CD4-positive, alpha-beta T cell treated with Interleukin-1 beta for 1 hour (primary cell): ENCODE results near the gene UPF3A.
"Not testable (repeated sequence)": the region's sequence is repeated elsewhere in the genome, so short reads cannot be mapped to it uniquely, and the experiment has no call there.

Experiments
- DNase-seq, 2 donors: peaks; one replicate each; pipeline ENCODE4 v3.0.0-alpha.2; 2020 to 2022

The UPF3A gene

DNA sequence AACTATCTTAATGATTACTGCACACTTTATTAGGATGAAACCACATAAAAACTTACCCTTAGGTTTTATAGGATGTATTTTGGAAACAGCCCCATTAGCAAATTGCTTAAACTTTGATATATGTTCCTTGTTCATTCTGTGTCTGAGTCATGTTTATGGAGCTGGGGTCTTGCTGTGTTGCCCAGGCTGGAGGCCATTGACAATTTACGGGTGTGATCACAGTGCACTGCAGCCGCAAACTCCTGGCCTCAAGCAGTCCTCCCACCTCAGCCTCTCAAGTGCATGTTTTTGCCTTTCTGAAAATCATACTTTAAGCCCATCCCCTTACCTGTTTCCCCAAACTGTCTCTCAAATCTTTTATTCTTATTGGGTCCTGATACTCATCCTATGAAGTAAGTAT is 27.7 kb downstream of the UPF3A start:
- DNase-seq: no peak

- DNase-seq: no peak
Measured at GRCh38 chr13:114309806-114310410, 28.5 kb downstream of the UPF3A start.

DNA sequence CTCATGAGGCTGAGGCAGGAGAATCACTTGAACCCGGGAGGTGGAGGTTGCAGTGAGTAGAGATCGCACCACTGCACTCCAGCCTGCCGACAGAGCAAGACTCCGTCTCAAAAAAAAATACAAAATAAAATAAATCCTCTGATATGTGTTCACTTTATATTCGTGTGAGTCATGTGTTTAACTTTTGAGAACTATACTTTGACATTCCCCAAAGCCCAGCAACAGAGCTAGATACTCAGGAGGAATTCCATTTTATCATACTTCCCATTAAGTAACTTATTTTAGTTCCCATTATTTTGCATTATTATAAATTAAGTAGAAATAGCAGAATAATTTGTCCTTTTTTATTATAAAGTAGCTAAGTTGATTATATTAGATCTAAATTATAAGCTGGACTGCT is 29.6 kb downstream of the UPF3A start:
- no peak for DNase-seq

GRCh38 chr13:114311387-114311786 is 30.0 kb downstream of the UPF3A start:
- DNase-seq: no peak

GRCh38 chr13:114311908-114312307 is 30.5 kb downstream of the UPF3A start:
- no peak for DNase-seq

DNA sequence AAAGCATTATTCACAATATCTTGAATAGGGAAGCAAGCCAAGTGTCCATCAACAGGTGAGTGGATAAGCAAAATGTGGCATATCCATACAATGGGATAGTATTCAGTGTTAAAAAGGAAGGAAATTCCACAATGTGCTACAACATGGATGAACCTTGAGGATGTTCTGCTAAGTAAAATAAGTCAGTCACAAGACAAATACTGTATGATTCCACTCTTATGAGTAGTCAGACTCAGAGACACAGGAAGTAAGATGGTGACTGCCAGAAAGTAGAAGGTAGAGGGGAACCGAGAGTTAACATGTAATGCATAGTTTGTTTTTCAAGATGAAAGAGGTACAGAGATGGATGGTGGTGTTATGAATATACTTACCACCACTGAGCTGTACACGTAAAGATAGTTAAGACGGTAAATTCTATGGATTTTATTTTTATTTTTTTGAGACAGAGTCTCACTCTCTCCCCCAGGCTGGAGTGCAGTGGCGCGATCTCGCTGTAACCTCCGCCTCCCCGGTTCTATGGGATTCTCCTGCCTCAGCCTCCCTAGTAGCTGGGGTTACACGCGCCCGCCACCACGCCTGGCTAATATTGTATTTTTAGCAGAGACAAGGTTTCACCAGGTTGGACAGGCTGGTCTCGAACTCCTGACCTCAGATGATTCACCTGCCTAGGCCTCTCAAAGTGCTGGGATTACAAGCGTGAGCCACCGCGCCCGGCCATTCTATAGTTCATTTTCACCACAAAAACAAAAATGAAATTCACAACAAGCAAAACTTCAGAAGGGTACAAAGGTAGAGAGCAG is 31.9 kb downstream of the UPF3A start:
- peak in 1 of 2 donors; percentile 11 for DNase-seq

DNA sequence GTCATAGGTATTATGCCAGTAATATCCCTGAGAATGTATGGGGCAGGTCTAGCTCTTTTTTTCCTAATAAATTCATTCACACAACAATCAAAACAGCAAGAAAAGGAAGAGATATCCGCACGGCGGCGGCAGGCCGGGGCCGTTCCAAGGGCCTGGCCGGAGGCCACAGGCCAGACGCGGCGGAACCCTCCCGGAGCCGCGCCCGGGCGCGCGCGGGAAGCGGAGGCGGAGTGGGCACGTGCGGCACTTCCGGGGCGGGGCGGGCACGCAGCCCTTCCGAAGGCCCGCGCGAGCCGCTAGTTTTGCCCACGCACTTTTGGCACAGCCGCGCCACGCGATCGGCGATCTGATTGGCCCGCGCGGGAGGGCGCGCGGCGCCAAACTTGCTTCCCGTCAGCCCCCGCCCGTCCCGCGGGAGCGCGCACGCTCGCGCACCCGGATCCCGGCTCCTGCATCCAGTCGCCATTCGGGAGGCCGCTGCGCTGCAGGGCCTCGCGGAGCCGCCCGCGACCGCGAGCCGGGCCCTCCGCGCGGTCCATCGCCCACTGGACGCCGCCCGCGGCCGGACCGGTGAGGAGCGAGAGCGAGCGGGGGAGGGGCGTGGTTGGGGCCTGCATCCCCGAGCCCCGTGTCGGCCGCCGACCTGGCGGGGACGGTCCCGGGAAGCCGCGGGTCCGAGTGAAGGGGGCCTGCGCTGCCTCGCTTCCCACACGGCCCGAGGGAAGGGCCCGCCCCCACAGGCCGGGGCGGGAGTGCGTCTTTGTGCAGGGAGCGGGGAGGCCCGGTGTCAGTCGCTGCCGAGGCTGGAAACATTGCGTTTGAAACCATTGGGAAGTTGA is 32.9 kb downstream of the UPF3A start, which contains the start of gene CHAMP1:
TSS of gene CHAMP1 (plus strand) at position 430 of the 839 bp plus-strand sequence. CDS start 9,340 bp downstream, outside the sequence.
- peak; percentile 90 to 91 for DNase-seq

DNA sequence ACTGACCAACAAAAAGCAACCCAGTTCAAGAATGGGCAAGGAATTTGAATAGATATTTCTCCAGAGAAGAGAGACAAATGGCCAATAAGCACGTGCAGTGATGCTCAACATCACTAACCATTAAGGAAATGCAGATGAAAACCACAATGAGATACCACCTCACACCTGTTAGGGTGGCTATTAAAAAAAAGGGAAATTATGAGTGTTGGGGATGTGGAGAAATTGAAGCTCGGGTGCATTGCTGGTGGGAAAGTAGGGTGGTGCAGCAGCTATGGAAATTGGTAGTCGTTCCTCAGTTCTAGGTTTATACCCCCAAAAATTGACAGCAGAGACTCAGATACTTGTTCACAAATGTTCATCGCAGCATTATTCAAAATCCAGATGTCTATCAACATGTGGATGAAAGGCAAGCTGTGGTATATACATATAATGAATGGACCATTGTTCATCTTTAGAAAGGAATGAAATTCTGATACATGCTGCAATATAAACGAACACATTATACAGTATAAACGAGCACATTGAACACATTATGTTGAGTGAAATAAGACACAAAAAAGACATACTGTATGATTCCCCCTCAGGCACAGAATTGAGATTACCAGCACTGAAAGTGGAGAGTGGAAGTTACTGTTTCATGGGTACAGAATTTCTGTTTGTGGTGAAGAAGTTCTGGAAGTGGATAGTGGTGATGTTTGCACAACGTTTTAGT is 33.8 kb downstream of the UPF3A start:
- DNase-seq: peak in 1 of 2 donors; percentile 25

DNA sequence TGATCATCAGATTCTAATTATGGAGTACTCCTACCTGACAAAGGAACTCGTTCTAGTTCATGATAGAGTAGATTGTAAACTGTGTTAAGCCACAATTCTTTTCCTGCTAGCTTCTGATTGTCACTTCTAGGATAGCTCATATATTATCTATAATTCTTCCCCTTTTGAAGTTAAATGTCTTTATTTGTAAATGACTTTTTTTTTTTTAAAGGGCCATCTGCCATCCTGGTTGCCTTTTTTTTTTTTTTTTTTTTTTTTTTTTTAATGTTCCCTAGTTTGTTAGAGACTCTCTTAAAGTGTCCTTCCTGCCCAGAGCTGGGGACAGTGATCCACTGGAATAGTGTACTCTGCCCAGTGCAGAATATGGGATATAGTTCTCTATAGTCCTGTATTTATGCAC is 37.2 kb downstream of the UPF3A start:
- DNase-seq: no peak

GRCh38 chr13:114319441-114319913 is 38.1 kb downstream of the UPF3A start:
- no peak for DNase-seq

DNA sequence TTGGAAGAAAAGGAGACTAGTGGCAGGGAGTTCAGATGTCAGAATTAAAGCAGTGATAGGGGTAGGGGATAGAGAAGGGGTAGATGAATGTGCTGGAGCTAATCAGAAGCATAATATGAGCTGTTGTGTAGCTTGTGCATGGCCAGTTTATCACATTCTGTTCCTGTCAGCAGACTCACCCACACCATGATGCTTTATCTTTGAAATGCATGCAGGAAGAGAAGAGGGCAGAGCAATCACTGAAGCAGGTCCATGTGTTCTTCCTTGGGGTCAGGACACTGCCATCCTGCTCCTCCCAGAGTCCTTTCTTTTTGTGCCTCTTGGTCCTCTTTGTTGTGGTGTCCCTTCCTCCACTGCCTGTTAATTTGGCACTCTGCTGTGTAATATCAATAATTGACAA is 38.7 kb downstream of the UPF3A start:
- no peak for DNase-seq

DNA sequence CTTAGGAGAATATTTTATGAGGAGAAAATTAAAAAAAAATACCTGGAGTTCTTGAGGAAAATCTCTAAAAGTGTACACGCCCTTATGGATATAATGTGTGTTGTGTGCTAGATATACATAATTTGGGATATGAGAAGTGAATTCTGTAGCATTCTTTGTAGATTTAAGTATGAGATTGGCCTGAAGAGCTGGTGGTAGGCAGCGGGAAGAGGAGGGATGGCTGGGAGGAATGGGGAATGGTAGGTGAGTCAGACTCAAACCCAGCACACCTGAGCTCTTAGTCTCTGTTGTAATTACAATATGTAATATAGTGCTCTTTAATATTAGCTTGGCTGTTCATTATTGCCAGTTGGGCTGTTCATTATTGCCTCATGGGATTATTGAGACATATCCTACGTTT is 39.9 kb downstream of the UPF3A start:
- no peak for DNase-seq

DNA sequence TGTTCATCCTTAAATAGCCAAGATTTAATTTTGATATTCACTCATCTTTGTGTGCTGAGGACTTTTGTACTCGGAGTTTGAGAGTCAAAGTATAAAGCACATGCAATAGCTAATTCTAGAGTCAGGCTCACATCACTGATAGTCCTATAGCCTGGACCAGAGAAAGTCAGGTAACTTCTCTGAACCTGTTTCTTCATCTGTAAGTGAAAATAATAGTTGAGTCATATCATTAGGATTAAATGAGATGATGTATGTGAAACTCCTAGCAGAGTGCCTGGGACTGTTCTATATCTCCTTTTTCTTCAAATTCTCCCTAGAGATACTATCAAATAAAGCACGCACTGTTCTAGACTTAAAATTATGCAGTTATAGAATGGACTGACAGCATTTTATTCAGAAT is 41.9 kb downstream of the UPF3A start:
- DNase-seq: no peak

- no peak for DNase-seq
Measured at GRCh38 chr13:114324334-114324733, 42.9 kb downstream of the UPF3A start.

DNA sequence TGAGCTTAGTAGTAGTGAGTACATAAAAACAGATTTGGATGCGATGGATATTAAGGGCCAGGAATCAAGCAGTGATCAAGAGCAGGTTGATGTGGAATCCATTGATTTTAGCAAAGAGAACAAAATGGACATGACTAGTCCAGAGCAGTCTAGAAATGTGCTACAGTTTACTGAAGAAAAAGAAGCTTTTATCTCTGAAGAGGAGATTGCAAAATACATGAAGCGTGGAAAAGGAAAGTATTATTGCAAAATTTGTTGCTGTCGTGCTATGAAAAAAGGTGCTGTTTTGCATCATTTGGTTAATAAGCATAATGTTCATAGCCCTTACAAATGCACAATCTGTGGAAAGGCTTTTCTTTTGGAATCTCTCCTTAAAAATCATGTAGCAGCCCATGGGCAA is 44.3 kb downstream of the UPF3A start:
- no peak for DNase-seq

DNA sequence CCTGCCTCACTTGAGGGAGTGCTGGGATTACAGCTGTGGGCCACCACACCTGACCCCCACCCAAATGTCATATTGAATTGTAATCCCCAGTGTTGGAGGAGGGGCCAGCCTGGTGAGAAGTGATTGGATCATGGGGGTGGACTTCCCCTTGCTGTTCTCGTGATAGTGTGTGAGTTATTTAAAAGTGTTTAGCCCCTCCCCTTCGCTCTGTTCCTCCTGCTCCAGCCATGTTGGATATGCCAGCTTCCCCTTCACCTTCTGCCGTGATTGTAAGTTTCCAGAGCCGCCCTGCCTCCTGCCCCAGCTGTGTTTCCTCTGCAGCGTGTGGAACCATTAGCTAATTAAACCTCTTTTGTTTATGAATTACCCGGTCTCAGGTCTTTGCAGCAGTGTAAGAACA is 46.6 kb downstream of the UPF3A start:
- DNase-seq: no peak

DNA sequence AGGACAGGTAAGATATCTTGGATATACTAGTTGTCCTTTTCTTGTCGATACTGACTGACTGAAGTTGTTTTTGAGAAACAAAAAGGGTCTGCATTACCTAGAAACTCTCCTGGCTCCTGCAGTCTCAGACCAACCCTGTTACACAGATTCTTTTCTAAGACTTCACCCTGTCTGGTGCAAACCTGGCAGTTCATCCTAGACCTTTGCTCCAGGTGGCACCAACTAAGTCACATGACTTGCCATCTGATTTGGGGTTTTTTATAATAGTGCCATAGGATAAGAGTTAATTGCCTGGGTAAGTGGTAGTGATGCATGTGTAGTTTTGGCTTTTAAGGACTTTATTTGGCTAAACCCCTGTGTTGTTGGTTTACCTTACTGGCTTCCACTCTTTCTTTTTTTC is 47.2 kb downstream of the UPF3A start:
- DNase-seq: no peak

GRCh38 chr13:114330086-114330485 is 48.7 kb downstream of the UPF3A start:
- no peak for DNase-seq

GRCh38 chr13:114333881-114334280 is 52.5 kb downstream of the UPF3A start:
- DNase-seq: not testable (repeated sequence)

- DNase-seq: no peak
Measured at GRCh38 chr13:114334305-114335053, 53.1 kb downstream of the UPF3A start.

DNA sequence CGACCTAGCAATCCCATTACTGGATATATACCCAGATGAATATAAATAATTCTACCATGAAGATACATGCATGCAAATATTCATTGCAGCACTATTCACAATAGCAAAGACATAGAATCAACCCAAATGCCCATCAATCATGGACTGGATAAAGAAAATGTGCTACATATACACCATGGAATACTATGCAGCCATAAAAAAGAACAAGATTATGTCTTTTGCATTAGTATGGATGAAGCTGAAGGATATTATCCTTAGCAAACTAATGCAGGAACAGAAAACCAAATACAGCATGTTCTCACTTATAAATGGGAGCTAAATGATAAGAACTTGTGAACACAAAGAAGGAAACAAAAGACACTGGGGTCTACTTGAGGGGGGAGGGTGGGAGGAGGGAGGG is 55.1 kb downstream of the UPF3A start:
- DNase-seq: not testable (repeated sequence)

- no peak for DNase-seq
Measured at GRCh38 chr13:114338959-114339358, 57.6 kb downstream of the UPF3A start.
